Central memory CD4-positive, alpha-beta T cell (primary cell): ENCODE results near the gene ZFP92.
"Not testable (repeated sequence)": the region's sequence is repeated elsewhere in the genome, so short reads cannot be mapped to it uniquely, and the experiment has no call there.

ENCODE experiments used
- DNase-seq: peaks from one replicate; pipeline ENCODE4 v3.0.0; 2022
- total RNA-seq, 3 experiments: gene quantifications; one replicate each; lab custom pipeline; 2026; lab: John Stamatoyannopoulos, UW

The ZFP92 gene, protein sequence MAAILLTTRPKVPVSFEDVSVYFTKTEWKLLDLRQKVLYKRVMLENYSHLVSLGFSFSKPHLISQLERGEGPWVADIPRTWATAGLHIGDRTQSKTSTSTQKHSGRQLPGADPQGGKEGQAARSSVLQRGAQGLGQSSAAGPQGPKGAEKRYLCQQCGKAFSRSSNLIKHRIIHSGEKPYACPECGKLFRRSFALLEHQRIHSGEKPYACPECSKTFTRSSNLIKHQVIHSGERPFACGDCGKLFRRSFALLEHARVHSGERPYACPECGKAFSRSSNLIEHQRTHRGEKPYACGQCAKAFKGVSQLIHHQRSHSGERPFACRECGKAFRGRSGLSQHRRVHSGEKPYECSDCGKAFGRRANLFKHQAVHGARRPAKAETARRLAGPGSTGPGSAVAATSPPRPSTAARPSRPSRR
- 0.39 to 7.7 (median 3.9) reads per million in 3 experiments for total RNA-seq

- peak; percentile 9 for DNase-seq
Observed at GRCh38 chrX:153411255-153411987, at the start of gene ZFP92. Gene ZFP92, plus strand, starts transcription at chrX:153411472. Its CDS starts 6,851 bp downstream, at chrX:153418323.

DNA sequence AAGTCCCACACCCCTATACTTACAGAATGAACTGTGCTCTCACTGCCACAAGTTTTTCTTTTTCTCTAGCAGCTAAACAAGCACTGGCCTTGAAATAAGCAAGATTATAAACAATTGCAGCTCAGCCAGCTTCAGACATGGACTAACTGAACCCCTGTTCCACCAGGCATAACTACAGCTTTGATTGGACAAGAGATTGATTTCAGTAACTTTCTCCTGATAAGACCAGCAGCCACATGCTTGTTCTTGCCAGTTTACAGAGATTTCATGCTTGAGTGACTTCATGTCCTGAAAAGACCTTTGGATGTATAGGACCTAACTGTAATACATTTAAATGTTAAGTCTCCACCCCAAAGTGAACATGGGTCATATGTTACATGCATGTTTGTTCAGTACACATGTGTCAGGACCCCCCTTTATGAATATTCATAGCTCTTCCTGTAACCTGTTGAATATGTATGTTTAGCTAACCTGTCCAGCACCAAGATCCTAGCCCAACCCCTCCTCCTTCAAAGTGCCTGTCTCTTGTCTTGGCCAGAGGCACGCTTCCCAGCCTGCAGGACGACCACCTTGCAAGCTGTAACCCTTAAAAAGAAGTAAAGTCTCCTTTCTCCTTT lies 49.4 kb upstream of the ZFP92 start:
- DNase-seq = no peak

DNA sequence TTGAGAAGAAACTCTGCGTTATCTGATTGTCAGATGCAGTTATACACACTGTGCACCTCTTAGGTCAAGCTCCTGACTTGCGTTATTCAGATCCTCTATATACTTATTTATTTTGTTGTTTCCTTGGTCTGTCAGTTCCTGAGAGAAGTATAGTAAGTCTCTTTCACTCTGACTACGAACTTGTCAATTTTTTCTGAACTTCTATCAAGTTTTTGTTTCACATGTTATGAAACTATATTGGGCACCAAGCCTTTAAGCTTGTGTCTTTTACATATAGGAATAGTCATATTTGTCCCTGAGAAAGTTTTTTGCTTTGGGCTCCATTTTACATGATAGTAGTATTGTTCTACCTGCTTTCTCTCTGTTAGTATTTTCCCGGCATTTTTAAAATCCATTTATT lies 45.6 kb upstream of the ZFP92 start:
- no peak for DNase-seq

DNA sequence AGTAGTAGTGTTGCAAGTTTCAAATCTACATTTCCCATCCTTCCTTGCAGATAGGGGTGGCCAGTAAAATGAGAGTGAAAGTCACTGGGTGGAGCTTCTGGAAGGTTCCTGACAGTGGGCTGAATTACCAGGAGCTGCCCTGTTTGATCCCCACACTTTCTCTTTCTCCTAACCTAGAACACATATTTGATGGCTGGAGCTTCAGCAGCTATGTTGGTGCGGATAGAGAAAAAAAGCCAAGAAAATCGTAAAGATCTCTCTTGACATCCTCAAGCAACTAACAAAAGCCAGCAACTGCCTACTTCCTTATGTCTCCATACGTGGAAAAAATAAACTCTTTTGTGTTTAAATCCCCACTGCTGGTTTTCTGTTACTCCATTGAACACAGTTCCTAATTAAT lies 45.2 kb upstream of the ZFP92 start:
- no peak for DNase-seq

DNA sequence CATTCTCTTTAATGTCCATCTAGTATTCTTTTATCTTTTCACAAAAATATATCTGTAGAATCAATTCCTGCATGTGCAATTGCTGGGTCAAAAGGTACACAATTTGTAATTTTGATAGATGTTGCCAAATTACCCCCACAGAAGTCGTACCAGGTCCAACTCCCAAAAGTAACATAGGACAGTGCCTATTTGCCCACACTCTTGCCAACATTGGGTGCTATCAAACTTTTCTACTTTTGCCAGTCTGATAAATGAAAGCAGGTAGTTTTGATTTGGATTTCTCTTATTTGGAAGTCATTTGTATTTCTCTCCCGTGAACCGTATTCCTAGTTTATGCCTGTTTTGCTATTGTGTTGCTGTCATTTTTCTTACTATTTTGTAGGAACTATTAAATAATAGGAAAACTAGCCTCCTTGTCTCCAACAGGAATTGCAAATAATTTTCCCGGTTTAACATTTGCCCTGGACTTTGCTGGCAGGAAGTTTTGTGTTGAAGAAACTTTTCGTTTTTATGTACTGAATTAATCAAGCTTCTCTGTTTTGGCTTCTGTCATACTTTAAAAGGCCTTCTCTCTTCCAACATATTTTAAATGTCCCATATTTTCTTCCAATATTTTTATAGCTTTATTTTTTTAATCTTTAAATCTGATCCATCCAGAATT lies 44.3 kb upstream of the ZFP92 start:
- no peak for DNase-seq

GRCh38 chrX:153370293-153371055 lies 40.8 kb upstream of the ZFP92 start:
- no peak for DNase-seq

- no peak for DNase-seq
Observed at GRCh38 chrX:153371256-153371655, 40.0 kb upstream of the ZFP92 start.

- no peak for DNase-seq
Observed at GRCh38 chrX:153372949-153373348, 38.3 kb upstream of the ZFP92 start.

GRCh38 chrX:153374426-153374825 lies 36.8 kb upstream of the ZFP92 start:
- DNase-seq = no peak

GRCh38 chrX:153375571-153375970 lies 35.7 kb upstream of the ZFP92 start:
- no peak for DNase-seq

DNA sequence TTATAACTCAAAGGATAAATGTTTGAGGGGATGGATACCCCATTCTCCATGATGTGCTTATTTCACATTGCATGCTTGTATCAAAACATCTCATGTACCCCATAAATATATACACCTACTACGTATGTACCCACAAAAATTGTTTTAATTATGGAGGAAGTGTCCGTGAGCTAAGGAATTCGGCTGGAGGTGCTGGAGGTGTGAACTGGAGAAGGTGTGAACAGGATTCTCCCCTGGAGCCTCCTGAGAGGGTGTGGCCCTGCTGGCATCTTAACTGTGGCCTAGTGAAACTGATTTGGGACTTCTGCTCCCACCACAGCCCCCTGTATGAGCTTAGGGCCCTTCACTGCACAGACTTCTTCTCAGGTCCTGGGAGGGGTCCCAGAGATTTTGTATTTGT lies 33.5 kb upstream of the ZFP92 start:
- no peak for DNase-seq

GRCh38 chrX:153378607-153379006 lies 32.7 kb upstream of the ZFP92 start:
- no peak for DNase-seq

DNA sequence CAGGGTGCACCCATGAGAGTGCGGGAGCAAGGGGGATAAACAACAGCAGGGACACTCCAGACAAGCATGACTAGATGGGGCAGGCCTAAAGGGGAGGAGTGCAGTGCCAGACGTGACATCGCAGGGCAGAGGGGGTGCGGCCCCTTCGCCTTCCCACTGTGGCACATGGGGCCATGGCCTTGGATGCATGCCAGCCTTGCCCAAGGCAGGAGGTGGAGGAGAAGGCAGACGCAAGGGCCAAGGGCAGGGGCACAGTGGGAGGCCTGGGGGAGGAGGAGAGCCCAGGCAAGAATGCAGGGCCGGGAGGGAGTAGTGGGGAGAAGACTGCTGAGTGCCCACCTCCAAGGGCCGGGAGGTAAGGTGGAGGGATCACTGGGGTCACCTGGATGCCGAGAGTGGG lies 31.8 kb upstream of the ZFP92 start:
- DNase-seq = no peak

- DNase-seq = no peak
Observed at GRCh38 chrX:153379971-153380581, 31.2 kb upstream of the ZFP92 start.

DNA sequence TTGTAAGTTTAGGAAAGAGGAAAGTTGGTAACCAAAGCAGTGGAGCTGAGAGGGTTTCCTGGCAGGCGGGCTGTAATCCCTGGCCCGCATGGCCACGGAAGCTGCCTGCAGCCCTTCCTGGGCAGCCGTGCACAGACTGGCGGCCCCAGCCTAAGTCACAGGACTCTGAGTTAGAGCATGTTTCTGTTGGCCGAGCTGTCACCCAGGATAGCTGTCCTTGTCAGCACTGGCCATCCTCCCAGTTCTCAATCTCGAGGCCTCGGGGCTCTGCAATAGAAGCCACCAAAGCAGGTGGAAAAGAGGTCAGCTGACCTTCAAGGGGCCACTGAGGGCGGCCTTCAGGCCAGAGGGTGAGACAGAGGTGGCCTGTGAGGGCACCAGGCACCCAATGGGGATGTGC lies 30.6 kb upstream of the ZFP92 start:
- DNase-seq = no peak

DNA sequence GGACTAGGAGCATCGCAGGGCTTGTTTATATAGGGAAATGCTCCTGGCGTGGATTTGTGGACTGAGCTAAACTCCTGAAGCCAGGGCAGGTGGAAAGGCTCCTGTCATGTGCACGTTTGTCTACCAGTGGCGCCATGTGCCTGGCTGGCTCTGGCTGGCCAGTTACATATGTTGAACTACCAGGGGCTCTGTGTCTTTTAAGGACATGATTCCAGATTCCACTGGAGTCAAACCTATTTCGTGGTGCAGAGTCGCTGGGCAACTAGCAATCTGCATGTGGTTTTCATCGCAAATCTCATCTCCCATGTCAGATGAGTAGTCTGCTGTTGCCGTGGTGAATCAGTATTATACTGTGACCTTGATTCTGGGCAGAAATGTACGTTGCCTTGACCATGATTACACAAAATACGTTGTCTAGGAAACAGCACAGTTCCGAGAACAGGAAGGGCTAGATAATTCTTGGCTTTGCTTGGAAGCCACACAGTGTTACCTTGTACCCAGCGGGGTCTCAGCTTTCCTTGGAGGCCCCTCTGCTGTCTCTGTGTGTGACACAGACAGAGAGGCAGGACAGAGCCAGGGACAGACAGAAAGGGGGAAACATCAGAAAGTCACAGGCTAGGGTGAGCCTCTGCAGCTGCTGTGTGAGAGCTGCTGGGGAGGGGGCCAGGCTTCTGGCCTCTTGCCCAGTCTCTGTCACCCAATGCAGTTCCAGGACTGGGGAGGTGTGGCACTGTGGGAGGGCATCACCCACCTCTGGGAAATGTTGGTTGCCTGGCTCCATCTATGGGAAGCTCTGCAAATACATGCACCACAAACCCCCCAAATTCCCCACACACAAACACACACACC lies 29.4 kb upstream of the ZFP92 start:
- no peak for DNase-seq

DNA sequence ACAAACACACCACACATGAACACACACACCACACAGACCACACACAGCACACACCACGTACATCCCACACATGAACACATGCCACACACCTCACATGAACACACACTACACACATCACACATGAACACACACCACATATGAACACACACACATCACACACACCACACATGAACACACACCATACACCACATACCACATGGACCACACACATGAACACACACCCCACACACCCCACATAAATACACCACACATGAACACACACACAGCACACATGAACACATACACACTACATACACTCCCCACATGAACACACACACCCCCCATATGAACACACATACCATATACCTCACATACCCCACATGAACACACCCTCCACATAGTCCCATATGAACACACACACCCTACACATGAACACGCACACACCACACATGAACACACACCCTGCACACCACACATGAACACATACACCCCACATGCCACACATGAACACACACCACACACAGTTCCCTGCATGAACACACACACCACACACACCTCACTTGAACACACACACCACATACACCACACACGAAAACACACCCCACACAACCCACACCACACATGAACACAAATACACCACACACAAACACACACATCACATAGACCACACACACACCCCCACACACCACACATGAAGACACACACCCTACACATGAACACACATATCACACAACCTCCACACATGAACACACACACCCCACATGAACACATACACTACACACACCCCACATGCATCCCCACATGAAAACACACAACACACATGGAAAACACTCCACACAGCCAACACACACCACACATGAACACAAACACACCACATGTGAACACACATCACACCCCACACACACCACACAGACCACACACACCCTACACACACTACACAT lies 28.4 kb upstream of the ZFP92 start:
- no peak for DNase-seq

DNA sequence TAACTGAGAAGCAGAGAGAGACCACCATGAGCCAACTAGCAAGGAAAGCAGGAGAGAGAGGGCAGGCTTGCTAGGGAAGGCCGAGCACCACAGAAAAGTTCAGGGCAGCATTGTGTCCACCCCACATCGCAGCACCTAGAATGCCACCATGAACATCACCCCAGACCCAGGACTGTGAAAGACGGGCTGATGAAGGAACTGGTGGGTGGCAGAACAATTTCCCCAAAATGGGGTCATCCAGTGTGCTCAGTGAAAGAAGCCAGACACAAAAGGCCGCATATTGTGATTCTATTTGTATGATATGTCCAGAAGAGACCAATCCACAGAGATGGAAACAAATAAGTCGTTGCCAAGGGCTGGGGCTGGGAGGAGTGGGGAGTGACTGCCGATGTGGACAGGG lies 26.9 kb upstream of the ZFP92 start:
- no peak for DNase-seq

DNA sequence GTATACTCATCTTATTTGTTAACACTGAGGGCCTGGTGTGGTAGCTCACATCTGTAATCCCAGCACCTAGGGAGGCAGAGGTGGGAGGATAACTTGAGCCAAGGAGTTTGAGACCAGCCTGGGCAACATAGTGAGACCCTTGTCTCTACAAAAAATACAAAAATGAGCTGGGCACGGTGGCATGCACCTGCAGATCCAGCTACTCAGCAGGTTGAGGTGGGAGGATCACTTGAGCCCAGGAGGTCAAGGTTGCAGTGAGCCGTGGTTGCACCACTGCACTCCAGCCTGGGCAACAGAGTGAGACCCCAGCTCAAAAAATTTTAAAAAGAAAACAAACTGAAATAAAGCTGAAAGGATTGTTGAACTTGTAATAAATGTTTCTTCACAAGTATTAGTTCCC lies 26.3 kb upstream of the ZFP92 start:
- not testable (repeated sequence) for DNase-seq

DNA sequence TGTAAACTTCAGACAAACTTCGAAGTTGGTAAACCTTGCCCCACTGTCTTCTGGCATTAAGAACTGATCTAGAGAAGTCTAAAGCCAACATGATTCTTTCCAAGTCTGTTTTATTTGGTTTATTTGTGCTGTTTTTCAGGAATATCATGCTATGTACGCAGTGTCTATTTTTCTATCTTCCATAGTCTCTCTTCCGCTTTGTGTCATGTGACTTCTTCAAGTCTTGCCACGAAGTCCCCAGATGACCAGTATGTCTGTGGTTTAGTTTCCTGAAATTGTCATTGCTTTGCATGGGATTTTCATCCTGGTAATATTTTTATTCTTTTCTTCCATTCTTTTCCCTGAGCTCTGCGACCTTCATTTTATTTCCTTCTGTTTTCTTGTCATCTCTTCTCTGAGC lies 25.2 kb upstream of the ZFP92 start:
- DNase-seq = no peak
